Upper lobe of left lung (tissue), 6 donors: ENCODE data around the gene ZNF43. TPM values are rescaled to one million over a fixed set of nuclear protein-coding genes. Genes with fewer than 3 reads are reported as not detected.

Experiments used
- ATAC-seq, 2 donors: fragments of 200-7000 bp; cut with Tn5 transposase; one replicate each; pipeline ENCODE4 v1.9.1; 2022; ENCODE audit warnings: mild to moderate bottlenecking in 2 of 2, moderate library complexity in 2 of 2; ENCODE audit not compliant: low FRiP score in 2 of 2
- DNase-seq, 2 donors: peaks; one replicate each; pipeline ENCODE4 v3.0.0-alpha.2; 2019 to 2020
- H3K27ac ChIP-seq, 4 donors: fragments of 200-600 bp; sonication (generic); one replicate each; pipeline ENCODE4 v1.5.1; 2016 to 2019
- H3K27me3 ChIP-seq, 4 donors: fragments of 200-600 bp; sonication (generic); one replicate each; pipeline ENCODE4 v1.5.1; 2017 to 2019
- H3K36me3 ChIP-seq, 4 donors: fragments of 200-600 bp; sonication (generic); one replicate each; pipeline ENCODE4 v1.5.1; 2016 to 2019
- H3K4me1 ChIP-seq, 4 donors: fragments of 200-600 bp; sonication (generic); one replicate each; pipeline ENCODE4 v1.5.1; 2018 to 2019
- H3K4me3 ChIP-seq, 4 donors: fragments of 200-600 bp; sonication (generic); one replicate each; pipeline ENCODE4 v1.5.1; 2017 to 2019; ENCODE audit warnings: mild to moderate bottlenecking in 2 of 4, moderate library complexity in 1 of 4
- H3K9me3 ChIP-seq, 4 donors: fragments of 200-600 bp; sonication (generic); one replicate each; pipeline ENCODE4 v1.5.1; 2018 to 2019
- CTCF ChIP-seq, 6 experiments: fragments of 450-650 bp in 4 of 6; fragments of 200-600 bp in 2 of 6; sonication (generic) in 2 of 6; IDR thresholded peaks; one replicate each; pipeline ENCODE4 v1.5.1; 2016 to 2019; ENCODE audit warnings: antibody characterized with exemption in 6 of 6
- EP300 ChIP-seq, 4 donors: sonication (generic); formaldehyde crosslinking; IDR thresholded peaks; one replicate each; pipeline ENCODE4 v1.5.1; 2017; ENCODE audit warnings: antibody characterized with exemption in 4 of 4, control low read depth in 2 of 4
- POLR2A ChIP-seq, 4 donors: fragments of 450-650 bp; IDR thresholded peaks; one replicate each; pipeline ENCODE4 v1.5.1; 2016 to 2017; ENCODE audit warnings: antibody characterized with exemption in 4 of 4, mild to moderate bottlenecking in 2 of 4
- POLR2AphosphoS5 ChIP-seq, 2 donors: sonication (generic); formaldehyde crosslinking; IDR thresholded peaks; one replicate each; pipeline ENCODE4 v1.5.1; 2017; ENCODE audit warnings: antibody characterized with exemption in 2 of 2
- WGBS, 2 donors: methylation state at CpG; one replicate each; pipeline ENCODE4 v1.1.5; 2017 to 2018; 5-methylcytosine and 5-hydroxymethylcytosine counted together
- total RNA-seq, 6 donors: library from RNA; depleted of rRNA in 4 of 6; stranded (reverse); fragments of >200 nt in 4 of 6; gene quantifications; one replicate each; pipeline versions ENCODE4 v1.1.0 to v1.2.1, GENCODE V29; 2016 to 2021
- donor health status: DM: no; HTN: no; CAD: no; lungs with moderate emphysema.
- donor health status: DM: no; HTN: yes; CAD: no; lungs with severe emphysema.

ZNF43 gene
- total RNA-seq, 6 donors from 2014 or later, result 8.8 to 35.6 (median 11.6) TPM

- DNase-seq (no peak), ATAC-seq (no peak)
- Histone ChIP-seq H3K4me3 (no peak overlapping the region), H3K27ac (no peak overlapping the region), H3K4me1 (peaks cover 11 to 17% (median 12%) of the 10 kb centered on the region in 4 donors), H3K27me3 (no peaks in the 10 kb centered on the region), H3K9me3 (no peaks in the 10 kb centered on the region), H3K36me3 (peaks cover 3 to 22% (median 6%) of the 10 kb centered on the region in 4 donors)
- 84 to 92% methylated on average over 6 of the region's 6 CpGs for WGBS, 2 donors
- TF ChIP-seq POLR2A (IDR thresholded peaks at IDR 0.05) (no peak), POLR2AphosphoS5 (IDR thresholded peaks at IDR 0.05) (no peak), EP300 (IDR thresholded peaks at IDR 0.05) (no peak), CTCF (IDR thresholded peaks at IDR 0.05) (no peak)
These were observed 12.7 kb upstream of the ZNF43 start for GRCh38 chr19:21848706-21849105.

- Histone ChIP-seq H3K27ac (no peak overlapping the region), H3K4me3 (no peak overlapping the region), H3K4me1 (no peaks in the 10 kb centered on the region), H3K27me3 (no peaks in the 10 kb centered on the region), H3K36me3 (peaks cover 3 to 57% (median 33%) of the 10 kb centered on the region in 4 donors), H3K9me3 (no peaks in the 10 kb centered on the region)
- DNase-seq (no peak), ATAC-seq (no peak)
- 82 to 93% methylated on average over 5 of the region's 5 CpGs for WGBS, 2 donors
- TF ChIP-seq EP300 (IDR thresholded peaks at IDR 0.05), result no peak
- no peak for TF ChIP-seq POLR2A (IDR thresholded peaks at IDR 0.05)
- TF ChIP-seq CTCF (IDR thresholded peaks at IDR 0.05), result no peak
- no peak for TF ChIP-seq POLR2AphosphoS5 (IDR thresholded peaks at IDR 0.05)
These were observed 7.1 kb upstream of the ZNF43 start for GRCh38 chr19:21843081-21843480.

- ATAC-seq (no peak), DNase-seq (no peak)
- Histone ChIP-seq H3K4me1 (peaks cover 0 to 2% (median under 1%) of the 10 kb centered on the region in 4 donors), H3K36me3 (peaks cover 3 to 52% (median 33%) of the 10 kb centered on the region in 4 donors), H3K27me3 (no peaks in the 10 kb centered on the region), H3K4me3 (no peak overlapping the region), H3K27ac (no peak overlapping the region), H3K9me3 (no peaks in the 10 kb centered on the region)
- WGBS, 2 donors, result 71 to 75% methylated on average over 1 of the region's 1 CpG
- TF ChIP-seq POLR2A (IDR thresholded peaks at IDR 0.05) (no peak), EP300 (IDR thresholded peaks at IDR 0.05) (no peak), POLR2AphosphoS5 (IDR thresholded peaks at IDR 0.05) (no peak), CTCF (IDR thresholded peaks at IDR 0.05) (no peak)
These were observed 5.6 kb upstream of the ZNF43 start for GRCh38 chr19:21841488-21842097.

GRCh38 chr19:21841081-21841480, 5.1 kb upstream of the ZNF43 start:
- ATAC-seq, result no peak
- WGBS, 2 donors, result 97 to 99% methylated on average over 5 of the region's 5 CpGs
- Histone ChIP-seq H3K27me3 (no peaks in the 10 kb centered on the region), H3K9me3 (no peaks in the 10 kb centered on the region), H3K27ac (no peak overlapping the region), H3K4me3 (no peak overlapping the region), H3K4me1 (peaks cover 4 to 6% (median 5%) of the 10 kb centered on the region in 4 donors), H3K36me3 (peaks cover 3 to 52% (median 33%) of the 10 kb centered on the region in 4 donors)
- TF ChIP-seq POLR2A (IDR thresholded peaks at IDR 0.05) (no peak), CTCF (IDR thresholded peaks at IDR 0.05) (no peak)
- DNase-seq, result no peak

- H3K9me3 ChIP-seq, result no peaks in the 10 kb centered on the region
- WGBS, 2 donors, result 64 to 85% methylated on average over 1 of the region's 1 CpG
- DNase-seq (no peak), ATAC-seq (no peak)
- H3K4me3 ChIP-seq, result no peak overlapping the region
- peaks cover 0 to 46% (median 30%) of the 10 kb centered on the region in 4 donors for H3K36me3 ChIP-seq
- TF ChIP-seq POLR2A (IDR thresholded peaks at IDR 0.05), result no peak
- no peak for TF ChIP-seq POLR2AphosphoS5 (IDR thresholded peaks at IDR 0.05)
- TF ChIP-seq EP300 (IDR thresholded peaks at IDR 0.05), result no peak
- TF ChIP-seq CTCF (IDR thresholded peaks at IDR 0.05), result no peak
- H3K4me1 ChIP-seq, result peaks cover 4 to 9% (median 6%) of the 10 kb centered on the region in 4 donors
- no peaks in the 10 kb centered on the region for H3K27me3 ChIP-seq
- no peak overlapping the region for H3K27ac ChIP-seq
These were observed 4.0 kb upstream of the ZNF43 start for GRCh38 chr19:21839976-21840375.
